ENCODE results near the gene FAM170B. TPM values are rescaled to one million over a fixed set of nuclear protein-coding genes. Genes with fewer than 3 reads are reported as not detected.

FAM170B gene
- total RNA-seq, 1 experiment from 2014 or later = not detected

DNA sequence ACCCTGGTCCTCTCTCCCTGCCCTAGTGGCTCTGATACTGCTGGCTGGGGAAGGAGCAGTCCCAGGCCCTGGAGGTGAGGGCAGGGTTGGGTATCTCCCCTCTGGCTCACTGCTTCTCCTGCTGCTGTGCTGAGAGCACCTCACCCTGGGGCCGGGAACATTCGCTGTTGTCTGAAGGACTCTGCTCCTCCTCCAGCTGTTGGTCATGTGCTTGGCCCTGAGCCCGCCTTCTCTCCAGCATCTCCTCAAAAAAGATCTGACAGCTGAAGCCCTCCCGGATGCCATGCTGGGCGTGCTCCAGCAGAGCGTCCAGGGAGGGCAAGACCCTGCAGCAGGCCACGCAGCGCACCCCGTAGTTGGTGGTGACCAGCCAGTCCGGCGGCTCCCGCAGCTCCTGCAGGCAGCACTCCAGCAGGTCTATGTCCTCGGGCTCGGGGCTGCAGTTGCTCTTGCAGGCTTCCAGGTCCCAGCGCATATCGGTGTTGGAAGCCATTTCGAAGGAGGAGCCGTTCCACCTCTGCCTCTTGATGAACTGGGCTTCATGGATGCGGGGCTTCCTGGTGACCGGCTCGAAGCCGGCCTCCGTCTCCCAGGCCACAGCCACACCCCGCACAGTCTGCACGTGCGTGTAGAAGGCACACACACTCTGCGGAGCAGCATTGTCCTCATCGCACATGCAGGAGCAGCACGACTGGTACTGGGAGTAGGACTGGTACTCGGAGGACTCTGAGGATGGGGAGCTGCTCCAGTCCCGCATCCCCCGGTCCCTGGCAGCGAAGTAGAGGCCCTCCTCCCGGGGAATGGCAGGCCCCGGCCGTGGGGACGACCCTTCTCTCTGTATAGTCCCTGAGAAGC, 2.1 kb downstream of the FAM170B start:
- DNase-seq (ENCODE audit: low read depth, low spot score) (no peak), ATAC-seq (no peak)
- ChIA-PET CTCF (no interaction called here), POLR2A (no interaction called here)
- Histone ChIP-seq H3K4me1 (ENCODE audit: control insufficient read depth, insufficient read depth, low read length) (no peaks in the 10 kb centered on the region), H3K4me3 (ENCODE audit: low read depth in 2 of 2, low read length in 2 of 2) (no peak overlapping the region), H3K36me3 (ENCODE audit: control insufficient read depth, insufficient read depth, low read length) (no peaks in the 10 kb centered on the region), H3K27ac (ENCODE audit: low read length) (no peak overlapping the region), H3K9me3 (ENCODE audit: control insufficient read depth, insufficient read depth, low read depth, low read length) (no peaks in the 10 kb centered on the region; the same call in 1 of the 2 replicates), H3K27me3 (ENCODE audit: control insufficient read depth, insufficient read depth, low read length) (peaks cover 16% of the 10 kb centered on the region)
- TF ChIP-seq SIN3A (IDR thresholded peaks at IDR 0.05; ENCODE audit: borderline replicate concordance, insufficient read depth, low read depth, low read length) (no peak), REST (IDR thresholded peaks at IDR 0.05; ENCODE audit: insufficient read depth in 1 of 2, low read depth in 2 of 2, low read length in 1 of 2) (no peak), POLR2AphosphoS5 (IDR thresholded peaks at IDR 0.05; ENCODE audit: low read depth, low read length) (no peak), TCF7L2 (IDR thresholded peaks at IDR 0.05; ENCODE audit: low read depth, low read length) (no peak)
- TF ChIP-seq, protein P1, sequence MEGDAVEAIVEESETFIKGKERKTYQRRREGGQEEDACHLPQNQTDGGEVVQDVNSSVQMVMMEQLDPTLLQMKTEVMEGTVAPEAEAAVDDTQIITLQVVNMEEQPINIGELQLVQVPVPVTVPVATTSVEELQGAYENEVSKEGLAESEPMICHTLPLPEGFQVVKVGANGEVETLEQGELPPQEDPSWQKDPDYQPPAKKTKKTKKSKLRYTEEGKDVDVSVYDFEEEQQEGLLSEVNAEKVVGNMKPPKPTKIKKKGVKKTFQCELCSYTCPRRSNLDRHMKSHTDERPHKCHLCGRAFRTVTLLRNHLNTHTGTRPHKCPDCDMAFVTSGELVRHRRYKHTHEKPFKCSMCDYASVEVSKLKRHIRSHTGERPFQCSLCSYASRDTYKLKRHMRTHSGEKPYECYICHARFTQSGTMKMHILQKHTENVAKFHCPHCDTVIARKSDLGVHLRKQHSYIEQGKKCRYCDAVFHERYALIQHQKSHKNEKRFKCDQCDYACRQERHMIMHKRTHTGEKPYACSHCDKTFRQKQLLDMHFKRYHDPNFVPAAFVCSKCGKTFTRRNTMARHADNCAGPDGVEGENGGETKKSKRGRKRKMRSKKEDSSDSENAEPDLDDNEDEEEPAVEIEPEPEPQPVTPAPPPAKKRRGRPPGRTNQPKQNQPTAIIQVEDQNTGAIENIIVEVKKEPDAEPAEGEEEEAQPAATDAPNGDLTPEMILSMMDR (IDR thresholded peaks at IDR 0.05) = no peak
- in situ Hi-C loops (cut with HindIII; ENCODE audit: low pct_unique_long_range_greater_than_20kb, low sequenced_read_pairs) (no loop called here), intact Hi-C loops (cut with micrococcal nuclease; ENCODE audit: unreplicated experiment) (no loop called here)
- no TSS peak for BruUV-seq (replicated peaks)

DNA sequence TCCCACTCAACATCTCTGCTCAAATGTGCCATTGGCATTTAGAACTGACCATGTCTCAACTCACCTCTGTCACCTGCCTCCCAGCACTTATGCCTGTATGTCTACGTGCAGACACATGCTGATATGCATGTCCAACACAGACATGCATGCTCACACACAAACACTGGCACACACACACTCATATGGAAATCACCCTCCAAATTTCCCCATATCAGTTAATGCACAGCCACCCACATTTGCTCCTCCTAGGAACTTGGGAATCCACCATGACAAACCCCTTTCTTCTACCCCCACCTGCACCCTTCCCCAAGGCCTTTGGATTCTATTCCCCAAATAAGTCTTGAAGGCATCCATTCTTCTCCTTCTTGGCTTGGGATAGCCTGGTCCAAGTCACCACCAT, 4.4 kb downstream of the FAM170B start:
- ChIA-PET CTCF (no interaction called here), POLR2A (no interaction called here)
- in situ Hi-C loops (cut with HindIII; ENCODE audit: low pct_unique_long_range_greater_than_20kb, low sequenced_read_pairs) = no loop called here

More for the DNA sequence above, 4.4 kb downstream of the FAM170B start:
- Histone ChIP-seq H3K27ac (ENCODE audit: low read length) (no peak overlapping the region), H3K4me1 (ENCODE audit: control insufficient read depth, insufficient read depth, low read length) (no peaks in the 10 kb centered on the region), H3K9me3 (ENCODE audit: control insufficient read depth, insufficient read depth, low read depth, low read length) (no peaks in the 10 kb centered on the region), H3K36me3 (ENCODE audit: control insufficient read depth, insufficient read depth, low read length) (no peaks in the 10 kb centered on the region), H3K4me3 (ENCODE audit: low read depth in 2 of 2, low read length in 2 of 2) (no peak overlapping the region), H3K27me3 (ENCODE audit: control insufficient read depth, insufficient read depth, low read length) (peaks cover 9% of the 10 kb centered on the region)
- no TSS peak for BruUV-seq (replicated peaks)
- intact Hi-C loops (cut with micrococcal nuclease; ENCODE audit: unreplicated experiment) = no loop called here
- DNase-seq (ENCODE audit: low read depth, low spot score) = no peak
- no peak for TF ChIP-seq POLR2AphosphoS5 (IDR thresholded peaks at IDR 0.05; ENCODE audit: low read depth, low read length)
- TF ChIP-seq SIN3A (IDR thresholded peaks at IDR 0.05; ENCODE audit: borderline replicate concordance, insufficient read depth, low read depth, low read length) = no peak
- TF ChIP-seq REST (IDR thresholded peaks at IDR 0.05; ENCODE audit: insufficient read depth in 1 of 2, low read depth in 2 of 2, low read length in 1 of 2) = no peak
- no peak for TF ChIP-seq TCF7L2 (IDR thresholded peaks at IDR 0.05; ENCODE audit: low read depth, low read length)
- TF ChIP-seq, protein P1 (IDR thresholded peaks at IDR 0.05) = no peak
- ATAC-seq = no peak
